Measurements from ENCODE around the gene AGR3.

Gene AGR3

DNA sequence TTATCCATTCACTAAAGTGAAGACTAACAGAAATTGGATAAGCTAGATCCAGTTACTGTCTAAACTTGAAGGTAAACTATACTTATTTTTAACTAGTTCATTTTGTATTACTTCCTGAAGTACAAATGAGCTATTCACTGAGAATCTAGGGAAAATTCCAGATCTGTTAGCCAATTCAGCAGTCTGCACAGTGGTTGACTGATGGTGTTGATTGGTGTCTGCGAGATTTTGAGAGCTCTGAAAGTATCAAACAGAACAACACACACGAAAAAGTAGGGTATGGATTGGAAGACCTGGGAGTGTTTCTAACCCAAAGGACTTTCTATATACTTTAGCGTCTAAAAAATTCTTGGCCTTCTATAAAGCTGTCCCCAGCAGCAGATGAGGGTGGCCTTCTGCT lies 43.4 kb downstream of the AGR3 start:
- in situ Hi-C loops (cut with MboI; ENCODE audit: low sequenced_read_pairs): no loop called here

DNA sequence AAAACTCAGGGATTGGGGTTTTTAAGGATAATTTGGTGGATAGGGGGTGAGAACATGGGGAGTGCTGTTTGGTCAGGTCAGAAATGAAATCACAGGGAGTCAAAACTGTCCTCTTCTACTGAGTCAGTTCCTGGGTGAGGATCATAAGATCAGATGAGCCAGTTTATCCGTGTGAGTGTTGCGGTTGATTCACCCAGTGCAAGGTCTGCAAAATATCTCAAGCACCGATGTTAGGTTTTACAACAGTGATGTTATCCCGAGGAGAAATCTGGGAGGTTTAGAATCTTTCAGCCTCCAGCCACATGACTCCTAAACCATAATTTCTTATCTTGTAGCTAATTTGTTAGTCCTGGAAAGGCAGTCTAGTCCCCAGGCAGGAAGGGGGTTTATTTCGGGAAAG lies 45.3 kb downstream of the AGR3 start:
- in situ Hi-C loops (cut with MboI; ENCODE audit: low sequenced_read_pairs): no loop called here

DNA sequence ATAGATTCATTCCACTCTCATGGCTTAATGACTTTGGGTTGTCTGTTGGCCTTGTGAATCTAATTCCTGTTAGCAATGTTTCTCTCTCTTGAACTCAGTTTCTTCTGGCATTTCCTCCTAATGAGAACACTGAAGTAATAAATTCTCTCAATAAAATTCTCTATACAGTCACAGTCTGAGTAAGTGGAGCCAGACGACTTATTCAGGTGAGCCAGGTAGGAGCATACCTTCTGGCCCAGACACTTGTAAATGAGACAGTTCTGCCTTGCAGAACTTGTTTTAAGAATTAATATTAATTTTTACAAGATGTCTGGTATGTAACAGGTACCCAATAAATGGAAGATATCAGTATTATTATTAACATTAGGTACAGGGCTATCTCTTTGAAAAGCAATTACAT lies 48.4 kb downstream of the AGR3 start:
- in situ Hi-C loops (cut with MboI; ENCODE audit: low sequenced_read_pairs): no loop called here

DNA sequence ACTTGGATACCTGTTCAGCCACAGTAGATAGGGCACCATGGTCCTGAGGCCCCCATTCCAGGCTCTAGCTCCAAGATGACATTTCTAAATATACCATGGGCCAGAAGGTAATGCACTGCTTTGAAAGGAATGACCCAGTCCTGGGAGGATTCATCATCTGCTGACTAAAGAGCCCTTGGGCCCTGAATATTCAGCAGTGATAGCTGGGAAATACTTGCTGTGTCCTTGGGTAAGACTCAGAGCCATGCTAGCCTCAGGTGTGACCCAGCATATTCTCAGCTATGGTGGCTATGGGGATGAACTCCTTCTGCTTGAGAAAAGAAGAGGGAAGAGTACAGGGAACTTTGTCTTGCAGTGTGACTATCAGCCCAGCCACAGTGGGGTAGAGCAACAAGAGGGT lies 55.7 kb downstream of the AGR3 start:
- in situ Hi-C loops (cut with MboI; ENCODE audit: low sequenced_read_pairs): no loop called here

DNA sequence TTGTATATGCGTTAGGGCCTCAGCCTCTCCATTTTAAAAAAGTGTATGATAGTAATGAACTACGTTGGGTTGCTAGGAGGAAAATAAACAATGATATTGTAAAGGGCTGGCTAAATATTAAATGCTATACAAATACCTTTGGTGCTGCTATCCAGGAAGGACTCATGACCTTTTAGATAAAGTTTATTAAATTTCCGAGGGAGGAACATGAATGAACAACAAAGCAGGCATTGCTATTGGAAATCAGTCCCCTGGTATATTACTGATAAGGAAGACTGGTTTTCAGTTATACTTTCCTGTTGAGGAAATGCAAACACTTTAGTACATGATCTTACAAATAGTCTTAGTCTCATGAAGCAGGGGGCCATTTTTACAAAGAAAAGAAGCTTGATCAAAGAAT lies 59.8 kb downstream of the AGR3 start:
- in situ Hi-C loops (cut with MboI; ENCODE audit: low sequenced_read_pairs): no loop called here

DNA sequence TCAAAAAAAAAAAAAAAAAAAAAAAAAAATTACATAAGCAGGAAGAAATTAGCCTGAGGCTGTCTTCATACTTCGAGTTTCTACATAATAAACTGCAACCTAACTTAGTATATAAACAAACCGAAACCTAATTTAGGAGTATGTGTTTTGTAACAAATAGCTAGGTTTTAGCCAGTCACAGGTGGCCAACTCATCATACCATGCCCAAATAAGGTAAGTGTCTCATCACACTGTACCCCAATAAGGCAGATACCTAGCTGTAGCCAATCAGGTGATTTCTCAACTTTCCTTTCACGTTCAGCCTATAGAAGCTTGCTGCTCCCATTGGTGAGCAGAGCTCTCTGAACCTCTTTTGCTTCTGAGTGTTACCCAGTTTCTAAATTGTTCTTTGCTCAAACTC lies 63.1 kb downstream of the AGR3 start:
- in situ Hi-C loops (cut with MboI; ENCODE audit: low sequenced_read_pairs): no loop called here

DNA sequence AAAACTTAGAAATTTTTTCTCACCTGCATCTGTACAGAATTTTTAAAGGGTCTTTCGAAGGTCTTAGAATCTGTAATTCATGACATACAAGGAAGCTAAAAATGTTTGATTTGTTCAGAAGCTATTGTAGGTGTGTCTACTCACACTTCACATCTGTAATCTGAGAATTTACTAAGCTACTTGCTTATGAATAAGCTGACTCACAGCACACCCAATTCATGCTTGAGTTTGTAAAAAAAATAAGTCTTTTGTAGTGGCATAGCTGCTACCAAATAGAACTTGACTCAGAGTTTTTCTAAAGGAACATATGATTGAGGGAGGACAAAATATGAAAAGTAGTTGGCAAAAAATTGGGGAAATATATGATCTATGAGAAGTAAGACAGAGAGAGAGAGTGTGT lies 64.2 kb downstream of the AGR3 start:
- in situ Hi-C loops (cut with MboI; ENCODE audit: low sequenced_read_pairs): no loop called here

DNA sequence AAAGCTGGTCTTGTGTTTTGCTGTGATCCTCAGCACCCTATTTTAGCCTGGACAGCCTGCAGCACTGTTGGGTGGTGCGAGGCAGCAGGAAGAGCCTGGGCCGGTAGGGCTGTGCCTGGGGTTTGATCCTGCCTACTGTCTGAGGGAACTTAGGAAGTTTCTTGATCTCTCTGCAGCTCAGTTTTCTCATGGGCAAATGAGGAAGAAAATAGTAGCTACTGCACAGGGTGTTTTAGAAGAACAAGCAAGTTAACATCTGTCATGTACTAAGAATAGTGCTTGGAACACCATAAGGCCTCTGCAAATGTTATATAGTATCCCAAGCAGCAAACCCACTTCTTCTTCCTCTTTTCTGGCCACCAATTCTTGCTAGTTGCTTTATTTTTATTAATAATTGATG lies 65.0 kb downstream of the AGR3 start:
- in situ Hi-C loops (cut with MboI; ENCODE audit: low sequenced_read_pairs): no loop called here

DNA sequence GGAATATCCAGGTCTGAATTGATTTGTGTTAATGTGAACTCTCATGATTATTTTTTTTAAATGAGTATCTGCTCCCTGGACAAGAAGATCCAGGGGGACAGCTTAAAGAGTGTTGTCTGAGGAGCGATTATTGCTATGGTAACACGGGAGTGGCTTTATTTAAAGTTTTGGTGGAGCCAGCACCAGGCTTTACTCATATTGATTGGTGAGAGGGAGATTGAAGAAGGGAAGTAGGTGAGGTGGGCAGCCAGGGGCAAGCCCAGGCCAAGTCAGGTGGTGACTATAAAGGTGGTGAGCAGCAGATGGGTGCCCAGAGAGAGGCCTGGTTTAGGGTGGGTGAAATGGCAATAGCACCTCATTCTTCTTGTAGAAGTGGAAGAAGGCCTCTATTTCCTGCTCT lies 66.8 kb downstream of the AGR3 start:
- in situ Hi-C loops (cut with MboI; ENCODE audit: low sequenced_read_pairs): no loop called here

DNA sequence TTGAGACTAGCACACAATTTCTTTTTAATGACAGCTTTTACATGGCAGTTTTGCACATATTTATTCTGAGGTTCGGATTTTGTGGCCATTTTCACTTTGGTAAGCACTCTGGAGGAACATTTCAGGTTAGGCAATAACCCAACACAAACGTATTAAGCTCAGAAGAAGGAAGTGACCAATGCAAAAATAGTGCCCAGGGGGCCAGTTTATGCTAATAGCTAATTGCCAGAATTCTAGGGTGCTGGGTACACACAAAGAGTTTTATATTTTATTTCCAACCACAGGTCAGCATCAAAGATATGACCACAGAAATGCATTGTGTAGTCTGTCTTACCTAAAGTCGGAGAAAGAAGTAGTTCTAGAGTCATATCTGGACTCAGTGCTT lies 68.6 kb downstream of the AGR3 start:
- in situ Hi-C loops (cut with MboI; ENCODE audit: low sequenced_read_pairs): no loop called here

DNA sequence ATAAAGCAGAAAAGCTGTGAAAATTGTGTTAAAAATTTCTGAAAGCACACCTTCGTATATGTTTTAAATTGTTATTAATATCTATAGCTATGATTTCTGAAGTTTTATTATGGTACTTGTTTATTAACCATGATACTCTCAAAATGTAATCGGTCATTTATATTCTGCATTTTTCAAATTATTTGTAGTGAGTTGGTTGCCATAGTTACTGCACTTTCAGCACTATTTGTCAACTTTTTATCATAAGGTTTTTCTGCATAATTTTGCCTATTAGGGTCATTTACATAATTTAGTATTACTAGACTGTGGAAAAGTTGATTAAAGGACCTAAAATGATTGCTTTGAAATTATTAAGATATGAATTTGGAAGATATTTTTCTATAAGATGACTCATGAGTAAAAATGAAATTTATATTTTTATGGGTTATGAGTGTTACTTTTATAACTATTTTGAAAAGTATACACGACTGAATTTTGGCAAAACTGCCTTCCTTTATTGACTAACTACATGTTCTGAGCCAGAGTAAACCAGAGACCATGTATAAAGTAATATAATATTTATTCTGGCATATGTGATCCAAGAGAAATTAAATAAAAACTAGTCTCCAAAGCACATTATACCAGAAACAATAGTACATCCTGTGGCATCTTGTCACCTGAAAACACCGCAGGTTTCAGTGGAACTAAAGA lies 69.1 kb downstream of the AGR3 start:
- in situ Hi-C loops (cut with MboI; ENCODE audit: low sequenced_read_pairs): no loop called here

DNA sequence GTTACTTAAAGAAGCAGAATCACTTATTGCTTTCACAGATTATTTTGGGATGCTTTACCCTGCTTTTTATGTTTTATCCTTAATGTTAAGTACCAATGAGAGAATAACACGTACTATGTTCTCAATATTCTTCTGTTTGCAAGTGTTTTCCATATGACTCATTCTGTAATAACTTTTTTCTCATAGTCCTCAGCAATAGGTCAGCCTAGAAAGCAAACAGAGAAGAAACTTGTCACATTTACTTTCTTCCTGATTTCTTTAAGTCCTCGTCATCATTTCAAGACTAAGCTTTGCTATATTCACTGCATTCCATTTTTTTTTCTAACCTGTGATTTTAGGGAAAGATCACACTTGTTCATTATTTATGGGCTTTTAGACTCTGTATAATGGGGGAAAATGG lies 70.2 kb downstream of the AGR3 start:
- in situ Hi-C loops (cut with MboI; ENCODE audit: low sequenced_read_pairs): no loop called here

DNA sequence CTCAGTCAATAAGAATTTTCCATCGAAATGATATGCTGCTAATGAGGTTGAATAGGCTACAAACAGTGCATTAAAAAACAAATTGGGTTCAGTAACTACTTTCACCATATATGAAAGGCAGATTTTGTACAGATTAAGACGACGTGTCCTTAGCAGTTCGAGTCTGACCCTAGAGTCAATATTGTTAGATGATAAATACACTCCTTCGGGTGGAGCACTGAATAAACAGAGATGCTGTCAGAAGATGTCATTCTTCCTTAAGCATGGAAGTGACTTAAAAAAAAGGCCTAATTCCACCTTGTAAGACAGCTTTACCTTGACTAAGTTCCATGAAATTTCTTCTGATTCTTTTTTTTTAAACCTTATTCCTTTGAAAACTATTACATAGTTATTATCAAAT lies 71.2 kb downstream of the AGR3 start:
- in situ Hi-C loops (cut with MboI; ENCODE audit: low sequenced_read_pairs): no loop called here

DNA sequence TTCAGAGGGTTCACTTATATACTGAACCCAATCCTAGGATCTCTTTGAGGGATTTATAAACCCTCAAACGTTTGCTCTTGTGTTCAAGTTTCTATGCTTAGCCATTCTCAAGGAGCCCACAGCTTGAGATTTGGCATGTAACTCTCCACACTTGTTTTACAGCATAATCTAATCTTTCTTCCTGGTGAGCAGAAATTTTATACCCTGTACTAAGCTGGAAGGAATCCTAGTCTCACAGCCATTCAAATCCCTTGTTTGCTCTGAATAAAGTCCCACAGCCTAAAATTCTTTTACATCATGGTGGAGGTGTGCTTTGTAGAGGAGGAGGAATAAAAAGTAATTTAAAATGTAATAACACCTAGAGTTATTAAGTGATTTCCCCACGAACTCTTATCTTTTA lies 71.7 kb downstream of the AGR3 start:
- in situ Hi-C loops (cut with MboI; ENCODE audit: low sequenced_read_pairs): no loop called here

Measured in HL-60/S4 treated with retinoic acid at 250 ng/mL for 4 days and 3 days (cell line).